HepG2 (cell line): ENCODE measurements around the gene BAHCC1. TPM values are rescaled to one million over a fixed set of nuclear protein-coding genes. Genes with fewer than 3 reads are reported as not detected.

Source experiments
- HOXA5 ChIP-seq: sonication (generic); formaldehyde crosslinking; IDR thresholded peaks from 2 replicates; pipeline ENCODE4 v1.4.0; 2020; ENCODE audit warnings: missing genetic modification reagents
- KDM4B ChIP-seq: sonication (generic); formaldehyde crosslinking; IDR thresholded peaks from 2 replicates; pipeline ENCODE4 v1.4.0; 2020; ENCODE audit warnings: missing genetic modification reagents
- KDM6A ChIP-seq: IDR thresholded peaks from 2 replicates; pipeline ENCODE4 v1.6.1; 2016; ENCODE audit warnings: low read depth
- NFATC3 ChIP-seq: sonication (generic); formaldehyde crosslinking; IDR thresholded peaks from 2 replicates; pipeline ENCODE4 v1.5.1; 2020; ENCODE audit warnings: mild to moderate bottlenecking, missing genetic modification reagents
- RFXAP ChIP-seq: sonication (generic); formaldehyde crosslinking; IDR thresholded peaks from 2 replicates; pipeline ENCODE4 v1.4.0; 2020; ENCODE audit warnings: missing genetic modification reagents, borderline replicate concordance
- SMARCE1 ChIP-seq: fragments of 450-650 bp; IDR thresholded peaks from 2 replicates; pipeline ENCODE4 v1.6.1; 2017; ENCODE audit warnings: borderline replicate concordance
- SP2 ChIP-seq: sonication (generic); formaldehyde crosslinking; IDR thresholded peaks from 2 replicates; pipeline ENCODE4 v1.5.1; 2020; ENCODE audit warnings: mild to moderate bottlenecking, missing genetic modification reagents
- U2AF2 ChIP-seq: fragments of 200-400 bp; formaldehyde crosslinking; IDR thresholded peaks from 2 replicates; pipeline ENCODE4 v1.6.1; 2017; ENCODE audit warnings: low read depth, mild to moderate bottlenecking, low read length
- ZKSCAN8 ChIP-seq: IDR thresholded peaks from 2 replicates; pipeline ENCODE4 v1.6.1; 2016; ENCODE audit warnings: borderline replicate concordance, missing genetic modification reagents, missing compliant biosample characterization
- ZNF12 ChIP-seq: sonication (generic); formaldehyde crosslinking; IDR thresholded peaks from 2 replicates; pipeline ENCODE4 v1.5.0; 2020; ENCODE audit warnings: missing genetic modification reagents
- ZNF282 ChIP-seq: fragments of 450-650 bp; IDR thresholded peaks from 2 replicates; pipeline ENCODE4 v1.6.1; 2018; ENCODE audit not compliant: partially characterized antibody
- ZNF318 ChIP-seq: sonication (generic); formaldehyde crosslinking; IDR thresholded peaks from 2 replicates; pipeline ENCODE4 v1.4.0; 2020; ENCODE audit warnings: mild to moderate bottlenecking, missing genetic modification reagents
- ZNF549 ChIP-seq: sonication (generic); formaldehyde crosslinking; IDR thresholded peaks from 2 replicates; pipeline ENCODE4 v1.5.0; 2020; ENCODE audit warnings: missing genetic modification reagents
- ZNF557 ChIP-seq: sonication (generic); formaldehyde crosslinking; IDR thresholded peaks from 2 replicates; pipeline ENCODE4 v1.4.0; 2020; ENCODE audit warnings: missing genetic modification reagents
- ZNF562 ChIP-seq: sonication (generic); formaldehyde crosslinking; IDR thresholded peaks from 2 replicates; pipeline ENCODE4 v1.8.0; 2022; ENCODE audit warnings: missing genetic modification reagents, borderline replicate concordance
- ZNF713 ChIP-seq: sonication (generic); formaldehyde crosslinking; IDR thresholded peaks from 2 replicates; pipeline ENCODE4 v1.4.0; 2020; ENCODE audit warnings: mild to moderate bottlenecking, missing genetic modification reagents
- ZNF724P ChIP-seq: sonication (generic); formaldehyde crosslinking; IDR thresholded peaks from 2 replicates; pipeline ENCODE4 v1.8.0; 2022; ENCODE audit warnings: missing genetic modification reagents, borderline replicate concordance
- ZNF772 ChIP-seq: sonication (generic); formaldehyde crosslinking; IDR thresholded peaks from 2 replicates; pipeline ENCODE4 v1.5.0; 2020; ENCODE audit warnings: mild to moderate bottlenecking, missing genetic modification reagents
- ZSCAN25 ChIP-seq: sonication (generic); formaldehyde crosslinking; IDR thresholded peaks from 2 replicates; pipeline ENCODE4 v1.8.0; 2022; ENCODE audit warnings: mild to moderate bottlenecking, missing genetic modification reagents
- ZSCAN29 ChIP-seq: sonication (generic); formaldehyde crosslinking; conservative IDR thresholded peaks from 2 replicates; pipeline ENCODE4 v1.4.0; 2020; ENCODE audit warnings: mild to moderate bottlenecking, missing genetic modification reagents
- polyA plus RNA-seq, 8 experiments: library from polyadenylated mRNA; depleted of rRNA in 3 of 8; stranded (reverse) in 7 of 8; unstranded in 1 of 8; fragments of >200 nt; fragmentation: Illumina TruSeq in 4 of 8; extraction: Trizol in 4 of 8; gene quantifications; 2 replicates each; pipeline versions ENCODE4 v1.2.1 to v1.2.3, GENCODE V29; 2011 to 2016; ENCODE audit warnings: low read depth in 4 of 8, missing spikeins in 1 of 8, mixed read lengths in 1 of 8; ENCODE audit not compliant: insufficient read depth in 1 of 8
- total RNA-seq, 5 experiments: library from RNA; depleted of rRNA; stranded (reverse); fragments of >200 nt; fragmentation: Illumina TruSeq; extraction: Trizol; gene quantifications; 2 replicates each; pipeline ENCODE4 v1.2.3, GENCODE V29; 2016; ENCODE audit warnings: low read depth in 1 of 5
- TF ChIP-seq, protein P1 (sequence below): sonication (generic); formaldehyde crosslinking; IDR thresholded peaks from 2 replicates; pipeline ENCODE4 v1.8.1; 2023; ENCODE audit warnings: mild to moderate bottlenecking, missing genetic modification reagents, borderline replicate concordance
- TF ChIP-seq, protein P2 (sequence below): sonication (generic); formaldehyde crosslinking; conservative IDR thresholded peaks from 2 replicates; pipeline ENCODE4 v1.8.1; 2023; ENCODE audit warnings: missing genetic modification reagents

Gene BAHCC1
- total and polyA plus RNA-seq, 2 of the 13 experiments (the other 11 are each of a cell fraction or from before 2014, with no cell fraction given), result 1.4 to 1.7 TPM

DNA sequence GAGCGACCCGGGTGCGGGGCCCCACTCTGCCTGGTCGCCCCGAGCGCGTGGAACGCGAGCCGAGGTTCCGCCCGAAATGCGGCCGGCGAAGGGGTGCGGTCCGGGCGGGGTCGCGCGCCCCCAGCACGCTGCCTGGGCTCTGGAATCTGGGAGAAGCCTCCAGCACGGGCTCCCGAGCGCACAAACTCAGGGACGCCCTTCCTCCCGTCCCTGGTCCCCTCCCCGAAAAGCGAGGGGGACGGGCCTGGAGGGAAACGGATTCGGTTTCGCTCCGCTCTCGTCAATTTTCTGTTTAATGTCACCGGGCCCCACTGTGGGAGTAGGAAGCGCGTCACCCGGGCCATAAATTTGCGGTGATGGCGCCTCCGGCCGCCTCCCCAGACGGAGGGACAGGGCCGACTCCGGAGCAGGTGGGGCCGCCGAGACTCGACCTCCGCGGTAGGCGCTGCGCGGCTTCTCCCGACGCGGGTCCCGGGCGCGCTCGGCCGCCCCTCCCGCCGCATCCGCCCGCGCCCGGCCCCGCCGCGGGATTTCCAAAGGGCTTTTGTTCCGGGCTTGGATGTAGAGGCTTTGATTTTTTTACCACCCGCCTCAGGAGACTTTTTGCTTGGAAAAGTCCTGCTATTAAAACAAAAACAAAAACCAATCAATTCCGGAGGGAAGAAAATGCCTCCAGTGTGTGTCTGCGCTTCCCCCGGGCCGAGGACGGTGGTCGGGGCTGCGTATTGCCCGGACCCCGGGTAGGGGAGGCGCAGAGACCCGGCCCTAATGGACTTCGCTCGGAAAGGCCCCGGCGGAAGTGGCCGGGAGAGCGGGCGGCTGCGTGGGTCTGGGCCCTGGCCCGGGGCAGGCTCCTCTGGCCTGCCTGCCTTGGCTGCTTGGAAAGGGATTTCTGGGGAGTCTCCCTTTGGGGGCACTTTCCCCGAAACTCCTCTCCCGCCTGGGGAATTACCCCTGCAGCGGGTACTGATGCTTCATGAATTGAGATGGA, 7.9 kb upstream of the BAHCC1 start (continued):
- TF ChIP-seq ZNF549 (CRISPR knock-in tag) (no peak), KDM4B (CRISPR knock-in tag) (no peak), ZSCAN25 (no peak; the same call in 1 of the 2 replicates), SP2 (no peak), ZNF557 (CRISPR knock-in tag) (no peak), ZNF282 (no peak), ZNF562 (CRISPR knock-in tag) (no peak), ZNF713 (CRISPR knock-in tag) (no peak), RFXAP (CRISPR knock-in tag) (no peak), ZNF318 (CRISPR knock-in tag) (no peak), SMARCE1 (no peak), NFATC3 (CRISPR knock-in tag) (no peak), U2AF2 (no peak), HOXA5 (no peak), KDM6A (CRISPR knock-in tag) (no peak), ZSCAN29 (CRISPR knock-in tag) (no peak), ZKSCAN8 (CRISPR knock-in tag) (no peak), ZNF724P (CRISPR knock-in tag) (no peak), ZNF772 (no peak), ZNF12 (CRISPR knock-in tag) (no peak)
- TF ChIP-seq, protein P1, sequence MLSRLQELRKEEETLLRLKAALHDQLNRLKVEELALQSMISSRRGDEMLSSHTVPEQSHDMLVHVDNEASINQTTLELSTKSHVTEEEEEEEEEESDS (CRISPR knock-in tag), result no peak
- TF ChIP-seq, protein P2, sequence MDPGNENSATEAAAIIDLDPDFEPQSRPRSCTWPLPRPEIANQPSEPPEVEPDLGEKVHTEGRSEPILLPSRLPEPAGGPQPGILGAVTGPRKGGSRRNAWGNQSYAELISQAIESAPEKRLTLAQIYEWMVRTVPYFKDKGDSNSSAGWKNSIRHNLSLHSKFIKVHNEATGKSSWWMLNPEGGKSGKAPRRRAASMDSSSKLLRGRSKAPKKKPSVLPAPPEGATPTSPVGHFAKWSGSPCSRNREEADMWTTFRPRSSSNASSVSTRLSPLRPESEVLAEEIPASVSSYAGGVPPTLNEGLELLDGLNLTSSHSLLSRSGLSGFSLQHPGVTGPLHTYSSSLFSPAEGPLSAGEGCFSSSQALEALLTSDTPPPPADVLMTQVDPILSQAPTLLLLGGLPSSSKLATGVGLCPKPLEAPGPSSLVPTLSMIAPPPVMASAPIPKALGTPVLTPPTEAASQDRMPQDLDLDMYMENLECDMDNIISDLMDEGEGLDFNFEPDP (CRISPR knock-in tag), result no peak
